Panc1 (cell line): Measurements from ENCODE around the gene MRGPRX4. TPM values are rescaled to one million over a fixed set of nuclear protein-coding genes. Genes with fewer than 3 reads are reported as not detected.

Source experiments
- ATAC-seq: fragments of 200-7000 bp; cut with Tn5 transposase; 2 replicates; pipeline ENCODE4 v1.9.1; 2020; ENCODE audit warnings: mild to moderate bottlenecking, moderate library complexity
- BruUV-seq: library from RNA; stranded (reverse); fragments of 400-500 nt; replicated peaks from 2 replicates; lab custom pipeline; 2021; lab: Mats Ljungman, UMichigan
- CTCF ChIA-PET: fragments of 300-600 bp; sonication (Branson Sonifier 250); formaldehyde crosslinking; loops from one replicate; lab custom pipeline; 2022; ENCODE audit warnings: antibody characterized with exemption; lab: Charles Lee
- POLR2A ChIA-PET: fragments of 300-600 bp; sonication (Branson Sonifier 250); formaldehyde crosslinking; loops from one replicate; lab custom pipeline; 2022; ENCODE audit warnings: antibody characterized with exemption; lab: Charles Lee
- DNase-seq: peaks from one replicate; pipeline ENCODE4 v3.0.0-alpha.2; 2010; ENCODE audit warnings: low read depth, low spot score
- H3K27ac ChIP-seq: 2 replicates; pipeline ENCODE4 v1.5.1; 2011; ENCODE audit warnings: mild to moderate bottlenecking, low read length, inconsistent platforms
- H3K27me3 ChIP-seq: fragments of 200-500 bp; sonication (Bioruptor generic); 2 replicates; pipeline ENCODE4 v1.6.0; 2014; ENCODE audit warnings: low read length, inconsistent platforms; ENCODE audit not compliant: control insufficient read depth, insufficient read depth
- H3K36me3 ChIP-seq: fragments of 200-500 bp; sonication (Bioruptor generic); 2 replicates; pipeline ENCODE4 v1.5.1; 2014; ENCODE audit warnings: inconsistent platforms, mild to moderate bottlenecking, low read length, moderate library complexity; ENCODE audit not compliant: control insufficient read depth, insufficient read depth
- H3K4me1 ChIP-seq: 2 replicates; pipeline ENCODE4 v1.5.1; 2011; ENCODE audit warnings: inconsistent platforms, mild to moderate bottlenecking, low read length, moderate library complexity; ENCODE audit not compliant: control insufficient read depth, insufficient read depth
- H3K4me3 ChIP-seq, 2 experiments: 2 replicates each; pipeline ENCODE4 v1.5.1; 2011 to 2012; ENCODE audit warnings: low read depth in 2 of 2, low read length in 2 of 2, mild to moderate bottlenecking in 2 of 2, inconsistent platforms in 1 of 2, moderate library complexity in 1 of 2
- H3K9me3 ChIP-seq: fragments of 200-500 bp; sonication (Bioruptor generic); 2 replicates; pipeline ENCODE4 v1.5.1; 2014; ENCODE audit warnings: low read depth, mild to moderate bottlenecking, inconsistent platforms, low read length, moderate library complexity; ENCODE audit not compliant: control insufficient read depth, insufficient read depth
- CTCF ChIP-seq: fragments of 450-650 bp; IDR thresholded peaks from 2 replicates; pipeline ENCODE4 v1.5.1; 2017; ENCODE audit warnings: mild to moderate bottlenecking
- POLR2AphosphoS5 ChIP-seq: IDR thresholded peaks from 2 replicates; pipeline ENCODE4 v1.6.1; 2012; ENCODE audit warnings: mild to moderate bottlenecking, low read depth, low read length, moderate library complexity
- REST ChIP-seq, 2 experiments: IDR thresholded peaks; 2 replicates each; pipeline ENCODE4 v1.6.1; 2011 to 2012; ENCODE audit warnings: low read depth in 2 of 2, control low read depth in 1 of 2, low read length in 1 of 2, mild to moderate bottlenecking in 1 of 2, moderate library complexity in 1 of 2; ENCODE audit not compliant: insufficient read depth in 1 of 2
- SIN3A ChIP-seq: IDR thresholded peaks from 2 replicates; pipeline ENCODE4 v1.6.1; 2012; ENCODE audit warnings: low read depth, mild to moderate bottlenecking, low read length, moderate library complexity, borderline replicate concordance; ENCODE audit not compliant: insufficient read depth
- TCF7L2 ChIP-seq: IDR thresholded peaks from 2 replicates; pipeline ENCODE4 v1.6.1; 2011; ENCODE audit warnings: mild to moderate bottlenecking, low read depth, low read length, inconsistent platforms
- in situ Hi-C: cut with HindIII; loops from 2 replicates; pipeline ENCODE4 v1.10.0; 2016; ENCODE audit warnings: low sequenced_read_pairs, low pct_unique_long_range_greater_than_20kb
- intact Hi-C: fragments of 100-400 bp; cut with micrococcal nuclease; formaldehyde crosslinking; loops from one replicate; pipeline ENCODE4 v1.10.0; 2022; ENCODE audit not compliant: unreplicated experiment
- total RNA-seq: library from RNA; stranded (reverse); gene quantifications from one replicate; pipeline ENCODE4 v1.2.1, GENCODE V29; 2021; ENCODE audit not compliant: unreplicated experiment

Gene MRGPRX4
- total RNA-seq, 1 experiment from 2014 or later, result not detected

DNA sequence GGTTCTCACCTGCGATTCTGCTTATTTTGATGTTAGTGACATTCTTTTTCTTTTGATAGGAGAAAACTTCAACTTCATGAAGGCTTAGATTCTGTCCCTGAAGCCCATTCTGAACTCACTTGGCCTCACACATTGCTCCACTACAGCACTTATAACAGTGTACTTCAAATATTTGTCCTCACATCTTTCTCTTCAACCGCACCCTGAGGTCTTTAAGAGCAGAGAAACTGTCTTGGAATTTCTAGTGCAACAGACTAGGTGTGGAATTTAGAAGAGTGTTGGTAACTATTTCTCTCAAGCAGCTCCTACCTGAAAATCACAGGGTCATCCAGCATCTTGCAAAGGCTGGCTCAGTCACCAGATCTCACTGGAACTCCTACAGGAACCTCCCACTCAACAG is 32.5 kb upstream of the MRGPRX4 start:
- Histone ChIP-seq H3K27ac (no peak overlapping the region), H3K4me3 (no peak overlapping the region), H3K36me3 (no peaks in the 10 kb centered on the region), H3K9me3 (no peaks in the 10 kb centered on the region), H3K4me1 (no peaks in the 10 kb centered on the region), H3K27me3 (peaks cover 6% of the 10 kb centered on the region)
- ATAC-seq, result no peak
- TF ChIP-seq POLR2AphosphoS5, result no peak
- no peak for TF ChIP-seq TCF7L2
- no peak for TF ChIP-seq CTCF
- TF ChIP-seq REST (IDR thresholded peaks at IDR 0.05; ENCODE audit: insufficient read depth in 1 of 2, low read depth in 2 of 2, low read length in 1 of 2), result no peak
- TF ChIP-seq SIN3A, result no peak
- no peak for DNase-seq
- no TSS peak for BruUV-seq
- in situ Hi-C loops, result no loop called here
- ChIA-PET POLR2A (interaction anchor here (0.6 kb wide), 1 partner anchor 293 kb away, joined by 4 read pairs; no protein-coding TSS in a partner anchor), CTCF (no interaction called here)
- intact Hi-C loops, result no loop called here

GRCh38 chr11:18144243-18144642 is 28.4 kb upstream of the MRGPRX4 start:
- in situ Hi-C loops, result no loop called here
- ChIA-PET POLR2A (no interaction called here), CTCF (no interaction called here)
- no peak for DNase-seq
- Histone ChIP-seq H3K4me3 (no peak overlapping the region), H3K27ac (no peak overlapping the region), H3K9me3 (no peaks in the 10 kb centered on the region), H3K4me1 (no peaks in the 10 kb centered on the region), H3K36me3 (no peaks in the 10 kb centered on the region), H3K27me3 (peaks cover 13% of the 10 kb centered on the region)
- ATAC-seq, result no peak
- BruUV-seq, result no TSS peak
- TF ChIP-seq CTCF (no peak), REST (IDR thresholded peaks at IDR 0.05; ENCODE audit: insufficient read depth in 1 of 2, low read depth in 2 of 2, low read length in 1 of 2) (no peak), TCF7L2 (no peak), SIN3A (no peak), POLR2AphosphoS5 (no peak)
- intact Hi-C loops, result no loop called here
